Stimulated activated CD8-positive, alpha-beta memory T cell treated with anti-CD3 and anti-CD28 coated beads, Interleukin-7, amount 100 ng/mL, for 4 hours (primary cell): Measurements from ENCODE around the gene SLC4A1AP.

Source experiments
- DNase-seq, 2 donors: peaks; one replicate each; pipeline ENCODE4 v3.0.0-alpha.2; 2020; ENCODE audit warnings: low read depth in 2 of 2

The SLC4A1AP gene

DNA sequence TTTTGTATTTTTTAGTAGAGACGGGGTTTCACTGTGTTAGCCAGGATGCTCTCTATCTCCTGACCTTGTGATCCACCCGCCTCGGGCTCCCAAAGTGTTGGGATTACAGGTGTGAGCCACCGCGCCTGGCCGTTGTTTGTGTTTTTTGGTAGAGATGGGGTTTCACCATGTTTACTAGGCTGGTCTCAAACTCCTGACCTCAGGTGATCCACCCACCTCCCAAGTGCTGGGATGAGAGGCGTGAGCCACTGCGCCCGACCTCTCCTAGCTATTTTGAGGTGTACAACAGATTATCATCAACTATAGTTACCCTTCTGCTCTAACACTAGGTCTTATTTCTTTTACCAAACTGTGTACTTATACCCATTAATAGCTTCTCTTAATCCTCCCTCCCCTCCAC is 78.9 kb downstream of the SLC4A1AP start:
- no peak for DNase-seq
